ENCODE data around the gene HLA-DQA1.

Gene HLA-DQA1

DNA sequence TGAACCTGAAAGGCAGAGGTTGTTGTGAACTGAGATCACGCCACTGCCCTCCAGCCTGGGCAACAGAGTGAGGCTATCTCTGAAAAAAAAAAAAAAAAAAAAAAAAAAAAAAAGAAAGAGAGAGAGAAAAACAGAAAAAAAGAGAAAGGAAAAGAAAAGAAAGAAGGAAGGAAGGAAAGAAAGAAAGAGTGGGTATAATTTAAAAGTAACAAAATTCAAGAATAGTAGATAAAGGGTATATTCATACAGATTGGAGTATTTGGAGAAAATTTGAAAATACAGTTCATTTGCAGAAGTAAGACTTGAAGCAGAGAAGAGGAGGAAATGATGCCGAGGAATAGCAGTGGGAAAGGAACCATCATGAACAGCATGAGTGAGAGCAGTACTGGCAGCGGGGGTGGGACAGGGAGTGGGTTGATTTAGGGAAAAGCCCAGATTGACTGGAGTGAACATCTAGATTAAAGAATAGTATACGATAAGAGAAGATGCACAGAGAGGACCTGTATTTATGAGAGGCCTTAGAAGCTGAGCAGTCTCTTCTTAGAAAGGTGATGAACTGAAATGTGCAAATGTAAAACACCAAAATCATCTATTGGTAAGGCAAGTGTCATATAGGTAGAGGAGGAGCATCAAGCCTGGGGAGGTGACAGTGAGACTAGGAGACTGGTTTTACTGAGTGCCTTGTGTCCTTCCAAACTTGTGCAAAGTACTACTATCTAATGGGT lies 29.8 kb upstream of the HLA-DQA1 start:
- TF ChIP-seq POLR2AphosphoS5 (IDR thresholded peaks at IDR 0.05; ENCODE audit: low read depth, low read length), result 0 out of 2 replicates have a peak, but pooled peaks have one; percentile 38
- TF ChIP-seq TAF1 (IDR thresholded peaks at IDR 0.05; ENCODE audit: low read depth, low read length), result no peak; the same call in 1 of the 2 replicates
- FAIRE-seq (peak; percentile 86), DNase-seq (ENCODE audit: insufficient read length, low spot score) (no peak)

DNA sequence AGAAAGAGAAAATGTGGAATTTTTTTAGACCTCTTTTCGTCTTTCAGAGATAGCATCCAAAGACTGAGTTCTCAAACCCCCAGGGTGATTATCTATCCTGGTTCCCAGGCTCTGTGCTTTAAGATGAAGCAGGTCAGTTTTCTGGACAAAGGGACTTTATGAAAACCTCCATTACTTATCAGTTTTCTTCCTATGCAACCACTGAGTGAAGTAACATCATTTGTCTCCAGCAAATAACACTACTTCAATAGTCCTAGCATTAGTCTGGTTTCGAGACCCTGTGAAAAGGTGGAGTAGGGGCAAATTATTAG lies 29.3 kb upstream of the HLA-DQA1 start:
- TF ChIP-seq POU2F2 (IDR thresholded peaks at IDR 0.05; ENCODE audit: low read depth, low read length) (no peak), PAX5 (IDR thresholded peaks at IDR 0.05; ENCODE audit: insufficient read depth, low read length, severe bottlenecking) (no peak), POLR2A (IDR thresholded peaks at IDR 0.05; ENCODE audit: low read depth, low read length) (no peak; the same call in 1 of the 2 replicates), POLR2AphosphoS5 (IDR thresholded peaks at IDR 0.05; ENCODE audit: low read depth, low read length) (no peak), SPI1 (IDR thresholded peaks at IDR 0.05; ENCODE audit: low read depth, low read length) (no peak), TAF1 (IDR thresholded peaks at IDR 0.05; ENCODE audit: low read depth, low read length) (no peak)
- FAIRE-seq (no peak), DNase-seq (ENCODE audit: insufficient read length, low spot score) (no peak)

GRCh38 chr6:32608362-32608761 lies 28.8 kb upstream of the HLA-DQA1 start:
- FAIRE-seq, result peak; percentile 45
- TF ChIP-seq POLR2A (IDR thresholded peaks at IDR 0.05; ENCODE audit: low read depth, low read length) (no peak), SPI1 (IDR thresholded peaks at IDR 0.05; ENCODE audit: low read depth, low read length) (no peak), POU2F2 (IDR thresholded peaks at IDR 0.05; ENCODE audit: low read depth, low read length) (no peak), TAF1 (IDR thresholded peaks at IDR 0.05; ENCODE audit: low read depth, low read length) (no peak)
- no peak for DNase-seq (ENCODE audit: insufficient read length, low spot score)

- no peak for FAIRE-seq
- DNase-seq (ENCODE audit: insufficient read length, low spot score), result no peak
- TF ChIP-seq POLR2AphosphoS5 (IDR thresholded peaks at IDR 0.05; ENCODE audit: low read depth, low read length), result no peak; the same call in 1 of the 2 replicates
- no peak for TF ChIP-seq SPI1 (IDR thresholded peaks at IDR 0.05; ENCODE audit: low read depth, low read length)
- TF ChIP-seq POU2F2 (IDR thresholded peaks at IDR 0.05; ENCODE audit: low read depth, low read length), result no peak
Measured at GRCh38 chr6:32609391-32609730, 27.8 kb upstream of the HLA-DQA1 start.

GRCh38 chr6:32609731-32610640 lies 27.2 kb upstream of the HLA-DQA1 start:
- peak; percentile 99 for FAIRE-seq
- TF ChIP-seq POU2F2 (IDR thresholded peaks at IDR 0.05; ENCODE audit: low read depth, low read length) (peak; percentile 56), POLR2A (IDR thresholded peaks at IDR 0.05; ENCODE audit: low read depth, low read length) (peak; percentile 82), POLR2AphosphoS5 (IDR thresholded peaks at IDR 0.05; ENCODE audit: low read depth, low read length) (peak; percentile 79; the same call in 1 of the 2 replicates), SPI1 (IDR thresholded peaks at IDR 0.05; ENCODE audit: low read depth, low read length) (peak; percentile 47; the same call in 1 of the 2 replicates), PAX5 (IDR thresholded peaks at IDR 0.05; ENCODE audit: insufficient read depth, low read length, severe bottlenecking) (no peak), TAF1 (IDR thresholded peaks at IDR 0.05; ENCODE audit: low read depth, low read length) (peak; percentile 73)
- peak; percentile 25 for DNase-seq (ENCODE audit: insufficient read length, low spot score)

GRCh38 chr6:32610682-32611296 lies 26.4 kb upstream of the HLA-DQA1 start:
- FAIRE-seq (peak; percentile 55), DNase-seq (ENCODE audit: insufficient read length, low spot score) (no peak)
- no peak for TF ChIP-seq SPI1 (IDR thresholded peaks at IDR 0.05; ENCODE audit: low read depth, low read length)
- no peak for TF ChIP-seq POU2F2 (IDR thresholded peaks at IDR 0.05; ENCODE audit: low read depth, low read length)
- no peak for TF ChIP-seq PAX5 (IDR thresholded peaks at IDR 0.05; ENCODE audit: insufficient read depth, low read length, severe bottlenecking)
- TF ChIP-seq POLR2A (IDR thresholded peaks at IDR 0.05; ENCODE audit: low read depth, low read length), result no peak
- no peak for TF ChIP-seq TAF1 (IDR thresholded peaks at IDR 0.05; ENCODE audit: low read depth, low read length)
- no peak for TF ChIP-seq POLR2AphosphoS5 (IDR thresholded peaks at IDR 0.05; ENCODE audit: low read depth, low read length)

GRCh38 chr6:32613475-32613874 lies 23.7 kb upstream of the HLA-DQA1 start:
- TF ChIP-seq PAX5 (IDR thresholded peaks at IDR 0.05; ENCODE audit: insufficient read depth, low read length, severe bottlenecking), result no peak
- TF ChIP-seq POLR2AphosphoS5 (IDR thresholded peaks at IDR 0.05; ENCODE audit: low read depth, low read length), result no peak
- TF ChIP-seq POLR2A (IDR thresholded peaks at IDR 0.05; ENCODE audit: low read depth, low read length), result no peak
- FAIRE-seq (no peak), DNase-seq (ENCODE audit: insufficient read length, low spot score) (no peak)

DNA sequence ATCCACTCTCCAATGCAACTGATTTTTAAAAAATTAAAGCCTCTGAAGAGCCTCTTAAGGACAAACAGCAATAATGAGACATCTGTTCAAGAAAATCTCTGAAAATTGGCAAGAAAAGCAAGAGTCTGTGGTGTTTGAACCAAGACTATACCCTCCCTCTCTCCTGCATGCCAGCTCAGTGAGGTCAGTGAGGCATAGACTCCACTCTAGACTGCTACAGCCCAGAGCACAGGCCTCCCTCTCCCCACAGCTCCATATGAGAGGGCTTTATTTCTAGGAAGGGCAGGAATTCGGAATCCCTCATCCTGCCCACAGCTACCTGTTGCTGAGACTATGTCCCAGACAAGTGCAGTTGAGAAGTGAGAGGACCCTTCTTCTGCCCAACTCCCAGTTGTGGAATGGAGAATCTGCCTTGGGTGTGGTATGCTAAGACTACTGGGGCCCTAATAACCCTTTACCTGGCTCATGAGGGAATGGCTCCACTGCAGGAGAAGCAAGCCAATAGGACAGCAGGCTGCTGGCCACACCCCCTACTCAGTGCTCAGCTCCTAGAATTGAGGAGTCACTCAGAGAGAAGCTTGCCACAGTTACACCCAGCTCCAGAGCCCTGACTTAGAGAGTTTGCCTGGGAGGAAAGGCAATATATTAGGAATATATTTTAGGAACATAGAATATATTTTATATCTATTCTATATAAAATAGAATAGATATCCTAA lies 22.7 kb upstream of the HLA-DQA1 start:
- no peak for FAIRE-seq
- no peak for TF ChIP-seq POLR2A (IDR thresholded peaks at IDR 0.05; ENCODE audit: low read depth, low read length)
- TF ChIP-seq PAX5 (IDR thresholded peaks at IDR 0.05; ENCODE audit: insufficient read depth, low read length, severe bottlenecking), result no peak
- no peak for DNase-seq (ENCODE audit: insufficient read length, low spot score)

DNA sequence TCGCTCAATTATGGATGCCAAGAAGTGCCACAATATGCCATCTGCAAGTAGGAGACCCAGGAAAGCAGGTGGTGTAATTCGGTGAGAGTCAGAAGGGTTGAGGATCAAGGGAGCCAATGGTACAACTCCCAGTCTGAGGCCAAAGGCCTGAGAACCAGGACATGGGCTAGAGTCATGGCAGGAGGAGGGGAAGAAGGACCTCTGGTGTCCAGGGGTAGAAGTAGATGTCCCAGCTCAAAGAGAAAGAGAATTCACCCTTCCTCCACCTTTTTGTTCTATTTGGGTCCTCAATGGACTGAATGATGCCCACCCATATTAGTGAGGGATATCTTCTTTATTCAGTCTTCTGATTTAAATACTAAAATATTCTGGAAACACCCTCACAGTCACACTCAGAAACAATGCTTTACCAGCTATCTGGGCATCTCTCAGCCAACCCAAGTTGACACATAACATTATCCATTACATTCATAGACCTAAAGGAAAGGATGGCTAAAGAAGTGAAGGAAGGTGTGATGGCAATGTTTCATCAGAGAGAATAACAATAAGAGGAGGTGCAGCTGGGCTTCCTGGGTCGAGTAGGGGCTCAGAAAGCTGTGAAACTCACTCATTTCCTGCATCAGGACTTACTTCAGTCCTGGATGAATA lies 21.2 kb upstream of the HLA-DQA1 start:
- TF ChIP-seq PAX5 (IDR thresholded peaks at IDR 0.05; ENCODE audit: insufficient read depth, low read length, severe bottlenecking), result no peak
- TF ChIP-seq POLR2AphosphoS5 (IDR thresholded peaks at IDR 0.05; ENCODE audit: low read depth, low read length), result no peak
- TF ChIP-seq POU2F2 (IDR thresholded peaks at IDR 0.05; ENCODE audit: low read depth, low read length), result no peak
- TF ChIP-seq POLR2A (IDR thresholded peaks at IDR 0.05; ENCODE audit: low read depth, low read length), result no peak
- no peak for TF ChIP-seq TAF1 (IDR thresholded peaks at IDR 0.05; ENCODE audit: low read depth, low read length)
- no peak for TF ChIP-seq SPI1 (IDR thresholded peaks at IDR 0.05; ENCODE audit: low read depth, low read length)
- FAIRE-seq (peak; percentile 61), DNase-seq (ENCODE audit: insufficient read length, low spot score) (no peak)
